Measurements from ENCODE around the gene CCDC12.

Gene CCDC12

DNA sequence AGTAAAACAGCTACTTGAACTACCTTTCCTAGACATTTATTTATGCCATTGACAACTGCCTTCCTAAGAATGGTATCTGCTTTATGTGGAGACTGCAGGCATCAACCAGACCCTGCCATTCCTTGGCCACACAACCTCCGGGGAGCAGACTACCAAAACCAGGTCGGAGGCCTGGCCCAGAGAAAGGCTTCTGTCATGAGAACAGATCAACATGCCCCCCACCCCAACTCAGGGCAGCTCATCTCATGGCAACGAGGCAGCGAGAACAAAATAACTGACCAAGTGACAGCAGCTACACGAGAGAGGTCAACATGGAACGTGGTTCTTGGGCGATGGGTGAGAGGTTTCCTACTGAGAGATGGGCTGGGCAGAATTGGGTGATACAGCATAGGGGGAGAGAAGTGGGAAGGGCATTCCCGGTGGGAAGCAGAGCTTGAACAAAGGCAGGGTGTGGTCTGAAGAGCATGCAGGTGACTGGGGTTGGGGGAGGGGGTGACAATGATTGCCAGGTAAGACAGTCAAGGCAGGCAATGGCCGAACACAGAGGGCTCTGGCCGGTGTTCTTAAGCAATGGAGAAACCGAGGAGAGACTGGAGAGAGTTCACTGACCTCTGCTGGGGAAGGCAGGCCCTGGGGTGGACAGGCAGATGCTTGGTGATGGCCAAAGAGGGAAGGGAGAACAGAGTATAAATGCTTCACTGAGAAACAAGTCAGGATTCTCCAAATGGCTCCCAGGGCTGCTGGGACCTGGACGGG is 33.9 kb downstream of the CCDC12 start:
- Histone ChIP-seq H3K4me3 (no peak overlapping the region), H3K27ac (no peak overlapping the region)
- no peak for DNase-seq (ENCODE audit: low spot score)
- TF ChIP-seq, protein P1, sequence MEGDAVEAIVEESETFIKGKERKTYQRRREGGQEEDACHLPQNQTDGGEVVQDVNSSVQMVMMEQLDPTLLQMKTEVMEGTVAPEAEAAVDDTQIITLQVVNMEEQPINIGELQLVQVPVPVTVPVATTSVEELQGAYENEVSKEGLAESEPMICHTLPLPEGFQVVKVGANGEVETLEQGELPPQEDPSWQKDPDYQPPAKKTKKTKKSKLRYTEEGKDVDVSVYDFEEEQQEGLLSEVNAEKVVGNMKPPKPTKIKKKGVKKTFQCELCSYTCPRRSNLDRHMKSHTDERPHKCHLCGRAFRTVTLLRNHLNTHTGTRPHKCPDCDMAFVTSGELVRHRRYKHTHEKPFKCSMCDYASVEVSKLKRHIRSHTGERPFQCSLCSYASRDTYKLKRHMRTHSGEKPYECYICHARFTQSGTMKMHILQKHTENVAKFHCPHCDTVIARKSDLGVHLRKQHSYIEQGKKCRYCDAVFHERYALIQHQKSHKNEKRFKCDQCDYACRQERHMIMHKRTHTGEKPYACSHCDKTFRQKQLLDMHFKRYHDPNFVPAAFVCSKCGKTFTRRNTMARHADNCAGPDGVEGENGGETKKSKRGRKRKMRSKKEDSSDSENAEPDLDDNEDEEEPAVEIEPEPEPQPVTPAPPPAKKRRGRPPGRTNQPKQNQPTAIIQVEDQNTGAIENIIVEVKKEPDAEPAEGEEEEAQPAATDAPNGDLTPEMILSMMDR (IDR thresholded peaks at IDR 0.05): no peak

DNA sequence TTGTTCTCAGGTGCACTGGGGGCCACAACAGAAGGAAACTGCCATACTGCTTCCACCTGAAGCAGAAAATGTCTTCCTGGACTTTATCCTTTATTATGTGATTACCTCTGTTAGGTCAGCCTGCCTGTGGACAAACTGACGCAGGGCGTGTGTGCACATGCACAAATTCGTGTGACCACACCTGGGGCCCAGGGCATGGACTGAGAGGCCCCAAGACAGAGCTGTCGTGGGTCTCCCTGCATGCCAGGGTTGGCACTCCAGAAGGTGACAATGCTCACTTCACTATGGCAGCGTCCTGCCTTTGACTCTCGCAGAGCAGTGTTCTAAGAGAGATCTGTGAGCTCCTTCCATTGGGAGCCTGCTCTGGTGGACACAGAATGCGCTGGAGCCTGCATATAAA is 34.5 kb downstream of the CCDC12 start:
- DNase-seq (ENCODE audit: low spot score): no peak
- no peak overlapping the region for H3K27ac ChIP-seq

DNA sequence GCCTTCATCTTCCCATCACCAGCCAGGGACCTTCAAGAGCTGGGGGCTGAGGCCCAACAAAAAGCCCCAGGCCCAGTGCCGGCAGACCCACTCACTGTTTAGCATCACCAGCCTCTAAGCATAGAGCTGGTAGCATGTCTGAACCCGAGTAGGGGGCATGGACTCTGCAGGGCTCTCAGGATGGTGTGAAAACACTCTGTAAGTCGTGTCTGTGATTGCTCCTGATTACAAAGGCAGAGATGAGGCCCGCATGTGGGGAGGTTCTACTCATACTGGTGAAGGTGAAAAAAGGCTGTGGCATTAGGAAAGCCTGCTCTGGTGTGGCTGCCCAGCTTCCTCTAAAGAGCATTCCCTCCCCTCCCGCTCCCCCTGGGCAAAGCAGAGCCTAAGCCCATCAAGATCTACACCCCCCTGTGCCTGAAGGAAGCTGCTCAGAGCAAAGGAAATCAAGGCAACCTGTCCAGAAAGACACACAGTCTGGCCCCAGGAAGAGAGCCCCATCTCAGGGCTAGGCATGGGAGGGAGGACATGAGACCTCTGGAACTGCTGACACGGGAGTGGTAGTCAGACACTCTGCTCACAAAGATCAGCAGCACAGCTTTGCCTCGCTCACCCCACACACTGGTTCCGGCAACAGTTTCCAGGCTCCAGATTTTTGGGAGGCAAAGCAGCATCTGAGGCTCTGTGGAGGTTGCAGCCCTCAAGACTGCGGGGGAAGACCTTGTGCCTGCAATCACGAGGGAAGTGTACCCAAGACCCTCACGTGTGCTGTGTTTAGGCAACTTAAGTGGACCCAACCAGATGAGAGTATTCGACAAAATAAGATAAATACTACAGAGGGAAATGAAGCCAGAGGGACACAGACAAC is 36.7 kb downstream of the CCDC12 start:
- DNase-seq (ENCODE audit: low spot score): no peak
- H3K4me3 ChIP-seq: no peak overlapping the region
- TF ChIP-seq, protein P1 (IDR thresholded peaks at IDR 0.05): no peak
- H3K27ac ChIP-seq: peak overlapping the region in 1 of 2 donors; percentile 5

More for the DNA sequence above, 34.5 kb downstream of the CCDC12 start:
- TF ChIP-seq, protein P1 (IDR thresholded peaks at IDR 0.05): no peak
- H3K4me3 ChIP-seq: no peak overlapping the region

DNA sequence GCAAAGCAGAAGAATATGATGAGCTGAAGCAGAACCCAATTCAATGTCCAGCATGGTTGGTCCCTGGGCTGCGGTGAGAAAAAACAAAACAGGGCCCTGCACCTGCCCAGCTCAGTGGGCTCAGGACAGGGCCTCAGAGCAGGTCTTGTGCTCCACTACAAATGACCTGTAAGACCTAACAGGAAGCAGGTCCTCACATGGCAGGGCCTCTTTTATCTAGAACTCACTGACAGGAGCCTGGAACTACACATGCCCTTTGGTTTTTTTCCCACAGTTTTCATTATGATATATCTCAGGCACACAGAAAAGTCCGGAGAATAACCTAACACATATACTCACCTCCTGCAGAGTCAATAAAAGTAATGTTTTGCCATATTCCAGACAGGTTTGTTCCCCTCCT is 38.4 kb downstream of the CCDC12 start:
- Histone ChIP-seq H3K4me3 (no peak overlapping the region), H3K27ac (peak overlapping the region in 1 of 2 donors; percentile 98)
- TF ChIP-seq, protein P1 (IDR thresholded peaks at IDR 0.05): no peak
- DNase-seq (ENCODE audit: low spot score): no peak

DNA sequence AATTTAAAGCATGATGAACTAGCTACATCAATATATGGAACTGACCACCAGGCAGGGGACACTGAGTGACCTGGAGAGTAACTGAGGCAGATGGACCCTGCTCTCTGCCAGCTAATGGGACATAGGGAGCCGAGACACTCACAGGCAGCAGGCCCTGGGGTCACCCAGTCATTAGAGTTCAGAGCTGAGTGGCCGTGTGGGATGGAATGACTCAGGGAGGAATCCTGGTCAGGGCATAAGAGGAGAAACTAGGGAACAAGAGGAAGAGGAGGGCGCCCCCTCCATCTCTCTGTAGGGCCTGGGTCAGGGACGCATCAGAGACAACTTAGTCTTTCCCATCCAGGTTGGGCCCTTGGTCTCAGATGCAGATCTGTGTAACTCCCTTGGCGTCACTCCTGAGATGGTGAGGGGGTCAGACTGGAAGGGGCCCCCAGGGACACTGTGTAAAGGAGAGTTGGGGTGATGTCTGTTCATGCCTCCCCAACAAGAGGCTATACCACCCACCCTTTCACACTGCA is 39.8 kb downstream of the CCDC12 start:
- TF ChIP-seq, protein P1 (IDR thresholded peaks at IDR 0.05): no peak
- Histone ChIP-seq H3K27ac (peak overlapping the region; percentile 86 to 98), H3K4me3 (no peak overlapping the region)
- DNase-seq (ENCODE audit: low spot score): no peak

DNA sequence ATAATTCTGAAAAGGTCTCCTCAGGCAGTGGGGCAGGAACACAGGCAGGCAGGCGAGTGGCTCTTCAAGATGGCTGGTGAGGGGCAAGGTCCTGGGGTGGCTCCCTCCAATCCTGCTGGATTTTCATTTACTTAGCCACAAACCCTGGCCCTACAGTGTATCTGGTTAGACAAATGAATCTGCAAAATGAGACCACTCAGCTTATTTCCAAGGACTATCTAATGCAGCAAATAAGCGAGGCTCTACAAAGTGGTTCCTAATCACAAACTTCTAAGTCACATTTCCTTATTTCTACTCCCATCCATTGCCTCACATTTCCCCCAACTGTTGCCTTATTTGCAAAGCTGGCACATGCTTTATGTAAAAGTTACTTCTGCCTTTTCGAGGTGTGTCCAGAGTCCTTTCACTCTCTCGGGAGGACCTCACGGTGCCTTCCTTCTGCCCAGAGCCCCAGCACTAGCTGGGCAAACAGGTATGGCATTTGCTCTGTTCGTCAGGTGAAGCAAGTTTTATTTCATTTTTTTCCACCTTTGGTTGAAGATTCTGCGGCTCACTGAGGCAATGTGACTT is 40.5 kb downstream of the CCDC12 start:
- Histone ChIP-seq H3K27ac (peak overlapping the region; percentile 86 to 98), H3K4me3 (no peak overlapping the region)
- no peak for DNase-seq (ENCODE audit: low spot score)
- TF ChIP-seq, protein P1 (IDR thresholded peaks at IDR 0.05): no peak

Measured in coronary artery (tissue), 2 donors.